ENCODE measurements around the gene LDHB. TPM values are rescaled to one million over a fixed set of nuclear protein-coding genes. Genes with fewer than 3 reads are reported as not detected.
"Not testable (repeated sequence)": the region's sequence is repeated elsewhere in the genome, so short reads cannot be mapped to it uniquely, and the experiment has no call there.

Gene LDHB
- total and polyA plus RNA-seq, 9 of the 15 experiments (the other 6 are each of a cell fraction or from before 2014, with no cell fraction given) = 743 to 2,680 (median 968) TPM

GRCh38 chr12:21645041-21645500 is 12.6 kb downstream of the LDHB start:
- FAIRE-seq; H3K27ac ChIP-seq (ENCODE audit: extremely low read depth, low read depth, low read length); H3K9ac ChIP-seq (ENCODE audit: insufficient read depth in 1 of 2, low read depth in 2 of 2, low read length in 2 of 2); intact Hi-C loops (cut with micrococcal nuclease); H3K9me3 ChIP-seq (replicated peaks; ENCODE audit: control insufficient read depth, insufficient read depth, low read depth, low read length); H4K20me1 ChIP-seq (replicated peaks; ENCODE audit: control insufficient read depth, insufficient read depth, low read length); BruUV-seq (replicated peaks); H3K27me3 ChIP-seq (ENCODE audit: control insufficient read depth in 2 of 2, insufficient read depth in 2 of 2, low read length in 2 of 2); H3K4me1 ChIP-seq (replicated peaks in 1 of 2; ENCODE audit: control insufficient read depth in 2 of 2, insufficient read depth in 2 of 2, low read length in 2 of 2); CTCF ChIA-PET (ENCODE audit: low intra/inter-chr PET ratio); H3K4me2 ChIP-seq (ENCODE audit: insufficient read depth, low read length); in situ Hi-C loops (cut with MboI); H3K9me1 ChIP-seq (ENCODE audit: control insufficient read depth, insufficient read depth, low read length); H3K4me3 ChIP-seq; DNase-seq (ENCODE audit: extremely low read depth in 1 of 4, low spot score in 3 of 4); ATAC-seq; H2AFZ ChIP-seq (ENCODE audit: low read depth, low read length): not testable (repeated sequence)
- TF ChIP-seq, protein P1, sequence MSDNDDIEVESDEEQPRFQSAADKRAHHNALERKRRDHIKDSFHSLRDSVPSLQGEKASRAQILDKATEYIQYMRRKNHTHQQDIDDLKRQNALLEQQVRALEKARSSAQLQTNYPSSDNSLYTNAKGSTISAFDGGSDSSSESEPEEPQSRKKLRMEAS (CRISPR knock-in tag; IDR thresholded peaks at IDR 0.05) = 0 out of 2 replicates have a peak, but pooled peaks have one; percentile 35
- POLR2A ChIA-PET = interaction anchor here (0.7 kb wide), 1 partner anchor 108 kb away, joined by 3 read pairs; no protein-coding TSS in a partner anchor
- 67% methylated on average over 2 of the region's 7 CpGs for WGBS (ENCODE audit: insufficient coverage, low coverage, missing lambda C conversion rate)
- Histone ChIP-seq H3K79me2 (ENCODE audit: control insufficient read depth, insufficient read depth, low read length) (peaks cover 71% of the 10 kb centered on the region), H3K36me3 (ENCODE audit: control insufficient read depth, insufficient read depth, low read length) (peaks cover 93% of the 10 kb centered on the region)

- FAIRE-seq (no peak), ATAC-seq (no peak), DNase-seq (ENCODE audit: extremely low read depth in 1 of 4, low spot score in 3 of 4) (no peak)
- no TSS peak for BruUV-seq (replicated peaks)
- Histone ChIP-seq H3K9me3 (replicated peaks; ENCODE audit: control insufficient read depth, insufficient read depth, low read depth, low read length) (no peaks in the 10 kb centered on the region), H2AFZ (ENCODE audit: low read depth, low read length) (no peak overlapping the region), H3K27me3 (ENCODE audit: control insufficient read depth in 2 of 2, insufficient read depth in 2 of 2, low read length in 2 of 2) (no peaks in the 10 kb centered on the region), H3K4me3 (no peak overlapping the region), H3K4me1 (replicated peaks in 1 of 2; ENCODE audit: control insufficient read depth in 2 of 2, insufficient read depth in 2 of 2, low read length in 2 of 2) (no peaks in the 10 kb centered on the region; a peak in 1 of 5 replicates), H3K9me1 (ENCODE audit: control insufficient read depth, insufficient read depth, low read length) (no peaks in the 10 kb centered on the region), H3K36me3 (ENCODE audit: control insufficient read depth, insufficient read depth, low read length) (peaks cover 92% of the 10 kb centered on the region), H3K4me2 (ENCODE audit: insufficient read depth, low read length) (no peak overlapping the region), H3K79me2 (ENCODE audit: control insufficient read depth, insufficient read depth, low read length) (peaks cover 70% of the 10 kb centered on the region), H3K9ac (ENCODE audit: insufficient read depth in 1 of 2, low read depth in 2 of 2, low read length in 2 of 2) (no peak overlapping the region), H4K20me1 (replicated peaks; ENCODE audit: control insufficient read depth, insufficient read depth, low read length) (no peaks in the 10 kb centered on the region), H3K27ac (ENCODE audit: extremely low read depth, low read depth, low read length) (no peak overlapping the region)
- in situ Hi-C loops (cut with MboI) (no loop called here), intact Hi-C loops (cut with micrococcal nuclease) (no loop called here)
- 95% methylated on average over 4 of the region's 4 CpGs for WGBS (ENCODE audit: insufficient coverage, low coverage, missing lambda C conversion rate)
- CTCF ChIA-PET (ENCODE audit: low intra/inter-chr PET ratio) = no interaction called here
- POLR2A ChIA-PET = interaction anchor here (0.7 to 1.1 kb wide), 2 partner anchors 13 to 109 kb away, joined by 3 read pairs; partner anchors contain the start of gene LDHB
- TF ChIP-seq, protein P2, sequence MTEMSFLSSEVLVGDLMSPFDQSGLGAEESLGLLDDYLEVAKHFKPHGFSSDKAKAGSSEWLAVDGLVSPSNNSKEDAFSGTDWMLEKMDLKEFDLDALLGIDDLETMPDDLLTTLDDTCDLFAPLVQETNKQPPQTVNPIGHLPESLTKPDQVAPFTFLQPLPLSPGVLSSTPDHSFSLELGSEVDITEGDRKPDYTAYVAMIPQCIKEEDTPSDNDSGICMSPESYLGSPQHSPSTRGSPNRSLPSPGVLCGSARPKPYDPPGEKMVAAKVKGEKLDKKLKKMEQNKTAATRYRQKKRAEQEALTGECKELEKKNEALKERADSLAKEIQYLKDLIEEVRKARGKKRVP (CRISPR knock-in tag; IDR thresholded peaks at IDR 0.05) = no peak
- TF ChIP-seq KDM2B (CRISPR knock-in tag; IDR thresholded peaks at IDR 0.05) (no peak), FOXP1 (CRISPR knock-in tag; IDR thresholded peaks at IDR 0.05) (no peak), ZNF12 (CRISPR knock-in tag; IDR thresholded peaks at IDR 0.05) (no peak), RBM25 (IDR thresholded peaks at IDR 0.05; ENCODE audit: low read depth, low read length, severe bottlenecking) (no peak), ZBED1 (IDR thresholded peaks at IDR 0.05) (no peak), GABPB2 (CRISPR knock-in tag; conservative IDR thresholded peaks at IDR 0.05) (no peak), ZNF347 (CRISPR knock-in tag; IDR thresholded peaks at IDR 0.05; ENCODE audit: low read depth) (no peak), SOX6 (IDR thresholded peaks at IDR 0.05) (no peak), ZNF644 (tag; IDR thresholded peaks at IDR 0.05; ENCODE audit: low read depth) (no peak), MYC (IDR thresholded peaks at IDR 0.05; ENCODE audit: low read depth, low read length) (no peak), MYC (CRISPR knock-in tag; IDR thresholded peaks at IDR 0.05; ENCODE audit: borderline replicate concordance, low read depth) (no peak), IFI16 (CRISPR knock-in tag; IDR thresholded peaks at IDR 0.05) (no peak), ZBTB43 (CRISPR knock-in tag; IDR thresholded peaks at IDR 0.05) (no peak), ETV5 (CRISPR knock-in tag; IDR thresholded peaks at IDR 0.05; ENCODE audit: low read depth) (no peak)
Observed at GRCh38 chr12:21644516-21644915, 13.1 kb downstream of the LDHB start.

Measured in K562 (cell line).